Coronary artery (tissue), 2 donors: Measurements from ENCODE around the gene CACNA1G.
A peak's percentile ranks its signal among the peaks of the same experiment; 100 is the strongest.

Experiments used
- DNase-seq: peaks from one replicate; pipeline ENCODE4 v3.0.0-alpha.2; 2017; ENCODE audit warnings: low spot score
- H3K27ac ChIP-seq, 2 donors: fragments of 200-600 bp; sonication (generic); one replicate each; pipeline ENCODE4 v1.5.1; 2016 to 2019
- H3K4me3 ChIP-seq: fragments of 200-600 bp; sonication (generic); 2 replicates; pipeline ENCODE4 v1.5.1; 2016; ENCODE audit warnings: mild to moderate bottlenecking, moderate library complexity
- TF ChIP-seq, protein P1 (sequence below): fragments of 200-600 bp; sonication (generic); IDR thresholded peaks from one replicate; pipeline ENCODE4 v1.5.1; 2019; ENCODE audit warnings: antibody characterized with exemption

Gene CACNA1G

DNA sequence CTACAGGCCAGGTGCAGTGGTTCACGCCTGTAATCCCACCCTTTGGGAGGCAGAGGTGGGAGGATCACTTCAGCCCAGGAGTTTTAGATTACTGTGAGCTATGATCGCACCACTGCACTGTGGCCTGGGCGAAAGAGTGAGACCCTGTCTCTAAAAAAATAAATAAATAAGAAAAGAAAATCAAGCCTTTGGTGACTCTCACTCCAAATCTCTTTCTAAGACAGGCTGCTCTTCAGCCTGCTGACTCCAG, 75.1 kb downstream of the CACNA1G start:
- H3K4me3 ChIP-seq, result peak overlapping the region; percentile 80
- TF ChIP-seq, protein P1, sequence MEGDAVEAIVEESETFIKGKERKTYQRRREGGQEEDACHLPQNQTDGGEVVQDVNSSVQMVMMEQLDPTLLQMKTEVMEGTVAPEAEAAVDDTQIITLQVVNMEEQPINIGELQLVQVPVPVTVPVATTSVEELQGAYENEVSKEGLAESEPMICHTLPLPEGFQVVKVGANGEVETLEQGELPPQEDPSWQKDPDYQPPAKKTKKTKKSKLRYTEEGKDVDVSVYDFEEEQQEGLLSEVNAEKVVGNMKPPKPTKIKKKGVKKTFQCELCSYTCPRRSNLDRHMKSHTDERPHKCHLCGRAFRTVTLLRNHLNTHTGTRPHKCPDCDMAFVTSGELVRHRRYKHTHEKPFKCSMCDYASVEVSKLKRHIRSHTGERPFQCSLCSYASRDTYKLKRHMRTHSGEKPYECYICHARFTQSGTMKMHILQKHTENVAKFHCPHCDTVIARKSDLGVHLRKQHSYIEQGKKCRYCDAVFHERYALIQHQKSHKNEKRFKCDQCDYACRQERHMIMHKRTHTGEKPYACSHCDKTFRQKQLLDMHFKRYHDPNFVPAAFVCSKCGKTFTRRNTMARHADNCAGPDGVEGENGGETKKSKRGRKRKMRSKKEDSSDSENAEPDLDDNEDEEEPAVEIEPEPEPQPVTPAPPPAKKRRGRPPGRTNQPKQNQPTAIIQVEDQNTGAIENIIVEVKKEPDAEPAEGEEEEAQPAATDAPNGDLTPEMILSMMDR, result no peak
- DNase-seq, result no peak
- H3K27ac ChIP-seq, result no peak overlapping the region

DNA sequence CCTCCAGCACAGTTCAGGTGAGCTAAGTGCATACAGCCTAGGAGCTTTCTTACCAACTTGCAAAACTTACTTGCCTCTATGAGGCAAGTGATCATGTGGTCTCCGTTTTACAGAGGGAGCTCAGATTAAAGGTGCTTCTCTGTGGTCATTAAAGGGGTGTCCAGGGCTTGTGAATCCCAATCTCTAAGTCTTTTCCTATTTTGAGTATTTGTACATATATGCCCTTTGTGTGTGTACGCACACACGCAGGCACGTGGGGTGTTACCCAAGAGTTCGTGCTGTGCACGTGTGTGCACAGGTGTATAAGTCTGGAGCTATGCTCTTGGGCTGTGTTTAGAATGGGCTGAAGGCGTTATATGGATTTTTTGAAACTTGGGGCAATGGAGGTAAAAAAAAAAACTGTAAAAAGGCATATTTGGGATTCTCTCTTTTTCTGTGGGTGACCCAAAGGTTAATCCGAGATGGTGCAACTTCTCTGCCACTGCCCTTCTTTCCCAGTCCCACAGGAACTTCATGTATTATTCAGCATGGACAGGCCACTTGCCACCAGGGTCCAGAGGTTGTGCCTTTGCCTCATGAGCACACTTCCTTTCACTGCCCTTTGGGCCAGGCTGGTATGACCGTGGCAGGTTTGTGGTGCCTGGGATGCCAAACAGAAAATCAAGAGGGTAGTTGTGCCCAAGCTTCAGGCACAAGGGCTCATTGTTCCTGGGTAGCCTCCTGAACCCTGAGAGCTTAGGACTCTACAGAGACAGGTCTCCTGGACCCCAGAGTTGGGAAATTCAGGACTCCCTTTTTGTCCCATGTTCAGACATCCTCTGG, 75.7 kb downstream of the CACNA1G start:
- Histone ChIP-seq H3K27ac (no peak overlapping the region), H3K4me3 (no peak overlapping the region)
- no peak for DNase-seq
- TF ChIP-seq, protein P1, result no peak

DNA sequence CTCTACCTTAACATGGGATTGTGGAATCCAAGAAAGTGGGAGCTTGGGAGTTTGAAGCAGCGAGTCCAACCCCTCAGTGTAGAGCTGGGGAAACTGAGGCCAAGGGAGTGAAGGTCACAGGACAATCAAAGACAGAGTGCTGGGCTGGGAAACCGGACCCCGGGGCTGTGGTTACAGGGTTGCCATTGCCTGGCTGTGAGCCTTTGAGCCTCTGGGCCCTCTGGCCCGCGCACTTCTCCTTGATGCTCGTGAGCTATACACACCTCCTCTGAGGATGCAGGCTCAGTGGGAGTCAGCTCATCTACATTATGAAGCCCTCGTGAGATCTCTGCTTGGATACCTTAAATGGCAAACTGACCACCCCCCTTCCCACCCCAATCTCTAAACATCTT, 76.3 kb downstream of the CACNA1G start:
- no peak for DNase-seq

DNA sequence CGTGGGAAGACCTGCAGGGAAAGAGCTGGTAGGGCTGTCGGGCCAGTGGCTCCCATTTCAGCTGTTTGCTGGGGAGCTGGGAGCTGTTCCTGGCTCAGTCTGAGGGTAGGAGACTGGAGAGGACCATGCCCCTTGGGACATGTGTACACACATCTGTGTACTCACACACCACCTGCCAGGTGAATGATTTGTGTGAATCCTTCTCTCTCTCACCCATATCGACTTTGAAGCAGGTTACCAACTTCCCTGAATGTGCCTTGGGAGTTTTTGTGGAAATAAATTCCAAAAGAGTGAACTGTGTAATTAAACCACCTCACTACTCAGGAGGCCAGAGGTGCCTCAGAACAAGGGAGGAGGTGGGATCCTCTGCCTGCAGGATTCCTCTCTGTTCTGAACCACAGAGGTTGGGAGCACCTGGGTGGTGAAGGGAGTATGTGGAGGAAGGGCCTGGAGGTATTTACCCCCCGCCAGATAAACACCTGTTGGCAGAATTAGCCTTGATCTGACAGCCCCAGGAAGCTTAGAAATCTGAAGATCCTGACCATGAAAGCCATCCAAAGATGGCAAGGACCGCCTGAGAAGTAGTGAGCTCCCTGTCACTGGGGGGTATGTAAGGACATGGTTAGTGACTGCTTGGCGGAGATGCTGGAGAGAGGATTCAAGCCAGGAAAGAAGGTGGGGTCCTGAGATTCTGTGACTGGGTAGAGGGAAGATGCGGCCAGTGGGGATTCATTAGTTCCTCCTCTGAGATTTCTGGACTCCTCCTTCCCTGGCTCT, 77.5 kb downstream of the CACNA1G start:
- Histone ChIP-seq H3K4me3 (no peak overlapping the region), H3K27ac (peak overlapping the region in 1 of 2 donors; percentile 76)
- no peak for DNase-seq
- TF ChIP-seq, protein P1, result no peak

More for the DNA sequence above, 76.3 kb downstream of the CACNA1G start:
- H3K27ac ChIP-seq, result no peak overlapping the region
- TF ChIP-seq, protein P1, result no peak
- H3K4me3 ChIP-seq, result no peak overlapping the region

DNA sequence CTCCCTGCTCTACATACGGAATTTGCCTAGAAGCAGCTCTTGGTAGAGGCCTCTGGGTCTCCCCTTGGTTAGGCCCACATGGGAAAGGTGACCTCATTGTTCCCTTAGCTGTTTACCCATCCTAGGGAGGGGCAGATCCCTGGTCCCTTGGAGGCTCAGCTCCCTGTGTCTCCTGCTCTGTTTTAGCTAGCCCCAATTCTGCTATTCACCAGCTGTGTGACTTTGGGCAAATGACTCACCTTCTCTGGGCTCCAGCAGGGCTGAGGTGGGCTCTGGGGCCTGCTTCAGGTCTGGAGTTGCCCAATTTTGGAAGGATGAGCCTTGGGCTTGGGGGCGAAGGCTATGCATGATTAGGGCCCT, 78.1 kb downstream of the CACNA1G start:
- TF ChIP-seq, protein P1, result no peak
- Histone ChIP-seq H3K4me3 (no peak overlapping the region), H3K27ac (peak overlapping the region in 1 of 2 donors; percentile 76)
- DNase-seq, result no peak

DNA sequence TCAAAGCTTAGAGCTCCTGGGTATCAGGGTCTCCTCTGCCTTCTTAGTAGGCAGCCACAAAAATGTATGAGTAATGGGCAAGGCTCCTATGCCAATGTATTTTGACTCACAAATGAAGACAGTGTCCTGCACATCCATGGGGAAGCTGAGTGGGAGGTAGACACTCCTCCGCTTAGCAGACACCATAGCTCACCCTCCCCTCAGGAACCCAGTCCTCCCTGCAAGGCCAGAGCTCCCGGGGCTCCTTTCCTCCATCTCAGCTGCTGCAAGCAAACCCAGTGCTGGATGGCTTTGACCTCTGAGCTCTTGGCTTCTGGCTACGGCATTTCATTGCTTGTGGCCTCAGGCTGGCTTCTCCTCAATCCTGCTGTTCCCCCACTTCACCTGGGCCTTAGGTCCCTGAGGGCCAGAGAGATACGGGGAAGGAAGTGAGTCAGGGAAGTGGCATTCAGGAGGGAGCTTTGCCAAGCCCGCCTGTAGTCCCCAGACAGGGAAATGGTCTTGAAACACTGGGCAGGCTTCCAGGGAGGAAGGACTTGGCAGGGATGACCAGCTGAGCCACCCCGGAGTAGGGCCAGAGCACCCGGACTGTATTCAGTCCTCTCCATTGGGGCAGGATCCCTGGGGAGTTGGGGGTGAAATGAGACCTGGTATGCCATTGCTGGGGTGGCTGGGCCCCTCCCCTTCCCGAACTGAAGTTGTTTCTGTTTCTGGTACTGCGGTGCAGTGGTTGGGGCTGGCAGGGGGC, 78.6 kb downstream of the CACNA1G start:
- Histone ChIP-seq H3K4me3 (peak overlapping the region; percentile 10), H3K27ac (peak overlapping the region; percentile 4 to 76)
- TF ChIP-seq, protein P1, result no peak
- peak; percentile 94 for DNase-seq
